Breast epithelium (tissue), 4 donors: ENCODE measurements around the gene RBM4B. TPM values are rescaled to one million over a fixed set of nuclear protein-coding genes. Genes with fewer than 3 reads are reported as not detected.

Source experiments
- DNase-seq, 2 donors: peaks; one replicate each; pipeline ENCODE4 v3.0.0-alpha.2; 2019; ENCODE audit warnings: low spot score in 2 of 2
- H3K27ac ChIP-seq, 2 donors: fragments of 200-600 bp; sonication (generic) in 1 of 2; one replicate each; pipeline ENCODE4 v1.5.1; 2016 to 2019; ENCODE audit warnings: mild to moderate bottlenecking in 1 of 2
- H3K27me3 ChIP-seq, 2 donors: fragments of 200-600 bp; sonication (generic) in 1 of 2; one replicate each; pipeline versions ENCODE4 v1.5.1 to v1.6.0; 2017 to 2019; ENCODE audit warnings: control low read depth in 1 of 2, mild to moderate bottlenecking in 1 of 2
- H3K36me3 ChIP-seq: fragments of 200-600 bp; one replicate; pipeline ENCODE4 v1.5.1; 2019
- H3K4me1 ChIP-seq, 2 donors: fragments of 200-600 bp; sonication (generic); one replicate each; pipeline ENCODE4 v1.5.1; 2016 to 2019; ENCODE audit warnings: control low read depth in 1 of 2
- H3K4me3 ChIP-seq, 3 donors: fragments of 200-600 bp; sonication (generic); 1 replicate in 2 of 3; 2 replicates in 1 of 3; pipeline ENCODE4 v1.5.1; 2016 to 2019; ENCODE audit warnings: mild to moderate bottlenecking in 3 of 3, moderate library complexity in 2 of 3
- H3K9me3 ChIP-seq, 2 donors: fragments of 200-600 bp; sonication (generic) in 1 of 2; one replicate each; pipeline ENCODE4 v1.5.1; 2016 to 2019; ENCODE audit warnings: control low read depth in 1 of 2
- CTCF ChIP-seq, 3 donors: fragments of 450-650 bp; IDR thresholded peaks; one replicate each; pipeline ENCODE4 v1.5.1; 2016 to 2017; ENCODE audit warnings: antibody characterized with exemption in 3 of 3, mild to moderate bottlenecking in 3 of 3, moderate library complexity in 3 of 3
- POLR2A ChIP-seq: fragments of 450-650 bp; IDR thresholded peaks from one replicate; pipeline ENCODE4 v1.6.1; 2016; ENCODE audit warnings: antibody characterized with exemption, mild to moderate bottlenecking, moderate library complexity
- POLR2AphosphoS5 ChIP-seq, 3 donors: sonication (generic); formaldehyde crosslinking; IDR thresholded peaks; one replicate each; pipeline ENCODE4 v1.6.1; 2017; ENCODE audit warnings: antibody characterized with exemption in 3 of 3
- intact Hi-C: fragments of 100-400 bp; cut with DNase I; formaldehyde crosslinking; loops from one replicate; pipeline ENCODE4 v1.15.1; 2023; ENCODE audit warnings: low total_unique reads
- total RNA-seq, 3 donors: library from RNA; depleted of rRNA; stranded (reverse); fragments of >200 nt; gene quantifications; one replicate each; pipeline ENCODE4 v1.1.0, GENCODE V29; 2016

RBM4B gene
- total RNA-seq, 3 donors from 2014 or later, result 14.9 to 43.8 (median 25.9) TPM

- intact Hi-C loops, result no loop called here
- H3K36me3 ChIP-seq, result no peaks in the 10 kb centered on the region
- peak within 1 kb of the TSS; percentile 95 for H3K27ac ChIP-seq
- no peaks in the 10 kb centered on the region for H3K27me3 ChIP-seq
- peak; percentile 97 to 99 for DNase-seq
- TF ChIP-seq POLR2AphosphoS5 (IDR thresholded peaks at IDR 0.05), result peak; percentile 84 to 96 (median 85)
- peak; percentile 94 for TF ChIP-seq POLR2A
- peak in 1 of 3 donors; percentile 15 for TF ChIP-seq CTCF (IDR thresholded peaks at IDR 0.05)
- H3K4me1 ChIP-seq, result peaks cover 0 to 47% of the 10 kb centered on the region in 2 donors
- H3K4me3 ChIP-seq, result peak within 1 kb of the TSS; percentile 74 to 91 (median 78)
- no peaks in the 10 kb centered on the region for H3K9me3 ChIP-seq
Measured at GRCh38 chr11:66638177-66639065, 39.3 kb downstream of the RBM4B start, which contains the start of gene RBM4. Gene RBM4 (plus strand): TSS chr11:66638703. CDS start chr11:66639712, 1,009 bp downstream.

GRCh38 chr11:66637557-66638176 lies 40.0 kb downstream of the RBM4B start:
- DNase-seq, result no peak
- Histone ChIP-seq H3K27ac (peak overlapping the region; percentile 80 to 95), H3K4me3 (peak overlapping the region; percentile 74 to 91 (median 78)), H3K9me3 (no peaks in the 10 kb centered on the region), H3K4me1 (peaks cover 0 to 39% of the 10 kb centered on the region in 2 donors), H3K27me3 (no peaks in the 10 kb centered on the region), H3K36me3 (no peaks in the 10 kb centered on the region)
- intact Hi-C loops, result no loop called here
- TF ChIP-seq POLR2AphosphoS5 (IDR thresholded peaks at IDR 0.05) (no peak), CTCF (IDR thresholded peaks at IDR 0.05) (peak in 1 of 3 donors; percentile 17)

- Histone ChIP-seq H3K27me3 (no peaks in the 10 kb centered on the region), H3K27ac (no peak overlapping the region), H3K9me3 (no peaks in the 10 kb centered on the region), H3K4me1 (peaks cover 0 to 27% of the 10 kb centered on the region in 2 donors), H3K36me3 (no peaks in the 10 kb centered on the region), H3K4me3 (no peak overlapping the region)
- TF ChIP-seq POLR2A (no peak), CTCF (IDR thresholded peaks at IDR 0.05) (no peak), POLR2AphosphoS5 (IDR thresholded peaks at IDR 0.05) (no peak)
- no peak for DNase-seq
- intact Hi-C loops, result no loop called here
Measured at GRCh38 chr11:66636411-66636810, 41.3 kb downstream of the RBM4B start.

- peaks cover 0 to 5% of the 10 kb centered on the region in 2 donors for H3K4me1 ChIP-seq
Measured at GRCh38 chr11:66632952-66633351, 44.7 kb downstream of the RBM4B start.

More at GRCh38 chr11:66632952-66633351, 44.7 kb downstream of the RBM4B start:
- DNase-seq, result no peak
- Histone ChIP-seq H3K36me3 (no peaks in the 10 kb centered on the region), H3K27ac (no peak overlapping the region), H3K9me3 (no peaks in the 10 kb centered on the region), H3K4me3 (no peak overlapping the region), H3K27me3 (no peaks in the 10 kb centered on the region)
- TF ChIP-seq CTCF (IDR thresholded peaks at IDR 0.05), result no peak
- TF ChIP-seq POLR2A, result no peak
- no peak for TF ChIP-seq POLR2AphosphoS5 (IDR thresholded peaks at IDR 0.05)
- intact Hi-C loops, result no loop called here
